Kidney (tissue), 14 donors: ENCODE data around the gene CBX2. TPM values are rescaled to one million over a fixed set of nuclear protein-coding genes. Genes with fewer than 3 reads are reported as not detected.

ENCODE experiments used
- DNase-seq, 5 donors: peaks; one replicate each; pipeline ENCODE4 v3.0.0-alpha.2; 2013 to 2020
- FAIRE-seq: peaks from 2 replicates; lab custom pipeline; 2012; peaks lifted over from hg19 to GRCh38; lab: Jason Lieb, UNC
- H3K27ac ChIP-seq, 2 donors: one replicate each; pipeline ENCODE4 v1.7.0; 2013; ENCODE audit warnings: low read depth in 2 of 2, low read length in 2 of 2, inconsistent platforms in 1 of 2
- H3K27me3 ChIP-seq: one replicate; pipeline ENCODE4 v1.7.1; 2013; ENCODE audit warnings: low read length, inconsistent platforms; ENCODE audit not compliant: control insufficient read depth, insufficient read depth
- H3K36me3 ChIP-seq, 3 donors: one replicate each; pipeline versions ENCODE4 v1.7.0 to v1.7.1; 2013; ENCODE audit warnings: low read length in 3 of 3, control low read depth in 1 of 3, inconsistent platforms in 1 of 3; ENCODE audit not compliant: insufficient read depth in 3 of 3, control insufficient read depth in 2 of 3
- H3K4me1 ChIP-seq, 3 donors: one replicate each; pipeline versions ENCODE4 v1.7.0 to v1.7.1; 2013; ENCODE audit warnings: low read length in 3 of 3, inconsistent platforms in 1 of 3, low read depth in 1 of 3; ENCODE audit not compliant: control insufficient read depth in 2 of 3, insufficient read depth in 2 of 3
- H3K4me3 ChIP-seq, 3 donors: one replicate each; pipeline versions ENCODE4 v1.7.0 to v1.8.1; 2013; ENCODE audit warnings: low read length in 3 of 3, control low read depth in 1 of 3, inconsistent platforms in 1 of 3
- H3K9ac ChIP-seq, 3 donors: one replicate each; pipeline versions ENCODE4 v1.7.0 to v1.7.1; 2013; ENCODE audit warnings: low read length in 3 of 3, control low read depth in 1 of 3, inconsistent platforms in 1 of 3
- H3K9me3 ChIP-seq, 3 donors: one replicate each; pipeline versions ENCODE4 v1.7.0 to v1.7.1; 2013; ENCODE audit warnings: low read length in 3 of 3, control low read depth in 1 of 3, inconsistent platforms in 1 of 3; ENCODE audit not compliant: control insufficient read depth in 2 of 3, insufficient read depth in 1 of 3
- intact Hi-C: fragments of 100-400 bp; cut with DNase I; formaldehyde crosslinking; loops from one replicate; pipeline ENCODE4 v1.11.1; 2022
- polyA plus RNA-seq: library from polyadenylated mRNA; stranded (reverse); fragments of 350-450 nt; fragmentation: Illumina TruSeq; extraction: RNeasy Lipid Tissue Mini Kit (QIAGEN cat#74804); gene quantifications from one replicate; pipeline ENCODE4 v1.2.3, GENCODE V29; 2014; ENCODE audit warnings: low read depth, low replicate concordance; ENCODE audit not compliant: insufficient read depth
- total RNA-seq: library from RNA; stranded (reverse); fragmentation: NEBNext Ultra II Directional; extraction: Animal tissue kit (Norgen Biotek cat#: 25700); gene quantifications from one replicate; pipeline ENCODE4 v1.2.1, GENCODE V29; 2021
- TF ChIP-seq, protein P1 (sequence below): IDR thresholded peaks from 3 replicates; pipeline ENCODE4 v1.5.1; 2012; ENCODE audit warnings: mild to moderate bottlenecking, moderate library complexity, borderline replicate concordance; ENCODE audit not compliant: insufficient read depth; ENCODE audit errors: extremely low read depth
- donor health status: control.
- donor health status: control.
- donor health status: control.
- donor health status: control.
- donor health status: control.
- donor health status: DM: yes; HTN: yes; CAD: no.
- donor health status: Normal renal cell carcinoma (clear cell type).

Gene CBX2
- total and polyA plus RNA-seq, 2 donors from 2014 or later, result 2.2 to 3.5 TPM

- H3K27ac ChIP-seq, result no peak overlapping the region
- FAIRE-seq (no peak), DNase-seq (peak in 4 of 5 donors; percentile 29 to 80 (median 36))
- peaks cover 45% of the 10 kb centered on the region for H3K27me3 ChIP-seq
- no peaks in the 10 kb centered on the region for H3K9me3 ChIP-seq
- no peak overlapping the region for H3K9ac ChIP-seq
- H3K36me3 ChIP-seq, result no peaks in the 10 kb centered on the region
- intact Hi-C loops, result no loop called here
- H3K4me3 ChIP-seq, result no peak overlapping the region
- peaks cover 0 to 8% (median 0%) of the 10 kb centered on the region in 3 donors for H3K4me1 ChIP-seq
- TF ChIP-seq, protein P1, sequence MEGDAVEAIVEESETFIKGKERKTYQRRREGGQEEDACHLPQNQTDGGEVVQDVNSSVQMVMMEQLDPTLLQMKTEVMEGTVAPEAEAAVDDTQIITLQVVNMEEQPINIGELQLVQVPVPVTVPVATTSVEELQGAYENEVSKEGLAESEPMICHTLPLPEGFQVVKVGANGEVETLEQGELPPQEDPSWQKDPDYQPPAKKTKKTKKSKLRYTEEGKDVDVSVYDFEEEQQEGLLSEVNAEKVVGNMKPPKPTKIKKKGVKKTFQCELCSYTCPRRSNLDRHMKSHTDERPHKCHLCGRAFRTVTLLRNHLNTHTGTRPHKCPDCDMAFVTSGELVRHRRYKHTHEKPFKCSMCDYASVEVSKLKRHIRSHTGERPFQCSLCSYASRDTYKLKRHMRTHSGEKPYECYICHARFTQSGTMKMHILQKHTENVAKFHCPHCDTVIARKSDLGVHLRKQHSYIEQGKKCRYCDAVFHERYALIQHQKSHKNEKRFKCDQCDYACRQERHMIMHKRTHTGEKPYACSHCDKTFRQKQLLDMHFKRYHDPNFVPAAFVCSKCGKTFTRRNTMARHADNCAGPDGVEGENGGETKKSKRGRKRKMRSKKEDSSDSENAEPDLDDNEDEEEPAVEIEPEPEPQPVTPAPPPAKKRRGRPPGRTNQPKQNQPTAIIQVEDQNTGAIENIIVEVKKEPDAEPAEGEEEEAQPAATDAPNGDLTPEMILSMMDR, result no peak
Observed at GRCh38 chr17:79812353-79813258, 34.7 kb downstream of the CBX2 start.

- Histone ChIP-seq H3K27me3 (peaks cover 39% of the 10 kb centered on the region), H3K27ac (no peak overlapping the region), H3K9ac (no peak overlapping the region), H3K4me3 (no peak overlapping the region), H3K9me3 (no peaks in the 10 kb centered on the region), H3K4me1 (peaks cover 0 to 8% (median 0%) of the 10 kb centered on the region in 3 donors), H3K36me3 (no peaks in the 10 kb centered on the region)
- TF ChIP-seq, protein P1, result no peak
- peak in 3 of 5 donors; percentile 55 to 79 (median 64) for DNase-seq
- intact Hi-C loops, result no loop called here
- FAIRE-seq, result no peak
Observed at GRCh38 chr17:79813297-79814126, 35.6 kb downstream of the CBX2 start.

GRCh38 chr17:79814127-79814973 is 36.4 kb downstream of the CBX2 start:
- TF ChIP-seq, protein P1, result no peak
- Histone ChIP-seq H3K9ac (no peak overlapping the region), H3K36me3 (no peaks in the 10 kb centered on the region), H3K27ac (no peak overlapping the region), H3K4me1 (peaks cover 0 to 8% (median 0%) of the 10 kb centered on the region in 3 donors), H3K9me3 (no peaks in the 10 kb centered on the region), H3K27me3 (peaks cover 30% of the 10 kb centered on the region), H3K4me3 (no peak overlapping the region)
- no peak for FAIRE-seq
- intact Hi-C loops, result no loop called here
- peak in 2 of 5 donors; percentile 27 to 78 for DNase-seq
